ENCODE results near the gene RANBP3.
A peak's percentile ranks its signal among the peaks of the same experiment; 100 is the strongest.

RANBP3 gene

GRCh38 chr19:5918463-5919079, 59.4 kb downstream of the RANBP3 start:
- DNase-seq: no peak

- no peak for DNase-seq
Observed at GRCh38 chr19:5917431-5918107, 60.4 kb downstream of the RANBP3 start.

- no peak for DNase-seq
Observed at GRCh38 chr19:5916181-5916708, 61.7 kb downstream of the RANBP3 start.

- DNase-seq: no peak
Observed at GRCh38 chr19:5915782-5916165, 62.2 kb downstream of the RANBP3 start.

GRCh38 chr19:5914946-5915781, 62.8 kb downstream of the RANBP3 start:
- no peak for DNase-seq

- no peak for DNase-seq
Observed at GRCh38 chr19:5914358-5914774, 63.6 kb downstream of the RANBP3 start.

GRCh38 chr19:5913739-5914357, 64.1 kb downstream of the RANBP3 start, which contains the start of gene CAPS:
Gene CAPS (plus strand): TSS chr19:5914254. CDS start chr19:5914407, 153 bp downstream.
- DNase-seq: no peak

- DNase-seq: no peak
Observed at GRCh38 chr19:5911366-5911765, 66.6 kb downstream of the RANBP3 start.

- no peak for DNase-seq
Observed at GRCh38 chr19:5910638-5910907, 67.4 kb downstream of the RANBP3 start.

GRCh38 chr19:5908773-5909442, 69.0 kb downstream of the RANBP3 start:
- no peak for DNase-seq

- no peak for DNase-seq
Observed at GRCh38 chr19:5907241-5907640, 70.7 kb downstream of the RANBP3 start.

GRCh38 chr19:5905114-5905778, 72.7 kb downstream of the RANBP3 start:
- DNase-seq: no peak

- DNase-seq: peak; percentile 99
Observed at GRCh38 chr19:5904352-5905113, 73.4 kb downstream of the RANBP3 start, which contains the start of gene VMAC. Gene VMAC (plus strand): TSS chr19:5904872. CDS start chr19:5904891, 19 bp downstream.

GRCh38 chr19:5903624-5904351, 74.2 kb downstream of the RANBP3 start, which contains the start of gene NDUFA11:
Gene NDUFA11 (minus strand): TSS chr19:5903790. CDS start chr19:5903708, 82 bp downstream.
- DNase-seq: peak; percentile 95 to 98

- no peak for DNase-seq
Observed at GRCh38 chr19:5903056-5903623, 74.8 kb downstream of the RANBP3 start.

GRCh38 chr19:5900976-5901375, 77.0 kb downstream of the RANBP3 start:
- no peak for DNase-seq

GRCh38 chr19:5899728-5900526, 78.0 kb downstream of the RANBP3 start:
- DNase-seq: no peak

GRCh38 chr19:5897189-5897969, 80.6 kb downstream of the RANBP3 start:
- DNase-seq: no peak

Data from stimulated activated CD4-positive, alpha-beta T cell treated with anti-CD3 and anti-CD28 coated beads, Interleukin-2, amount 100 ng/mL, for 48 hours (primary cell).